ENCODE data around the gene OR2L3. TPM values are rescaled to one million over a fixed set of nuclear protein-coding genes. Genes with fewer than 3 reads are reported as not detected.
"Not testable (repeated sequence)": the region's sequence is repeated elsewhere in the genome, so short reads cannot be mapped to it uniquely, and the experiment has no call there.

OR2L3 gene
- not detected in 2 replicates for total RNA-seq (2014; rRNA removed; shearing (Covaris generic))

GRCh38 chr1:248046536-248046935, at the start of gene OR2L3:
TSS of gene OR2L3 (plus strand) at chr1:248046836. CDS start at chr1:248060682, 13,846 bp downstream.
- no peak for DNase-seq (ENCODE audit: low read depth)

GRCh38 chr1:247998811-247999210, 47.8 kb upstream of the OR2L3 start:
- no peak for DNase-seq (ENCODE audit: low read depth)

- no peak for DNase-seq (ENCODE audit: low read depth)
Observed at GRCh38 chr1:248000169-248000568, 46.5 kb upstream of the OR2L3 start.

- DNase-seq (ENCODE audit: low read depth) = no peak
Observed at GRCh38 chr1:248007778-248008177, 38.9 kb upstream of the OR2L3 start.

- no peak for DNase-seq (ENCODE audit: low read depth)
Observed at GRCh38 chr1:248009681-248010080, 37.0 kb upstream of the OR2L3 start.

- DNase-seq (ENCODE audit: low read depth) = peak; percentile 1
Observed at GRCh38 chr1:248013229-248013710, 33.4 kb upstream of the OR2L3 start, which contains the start of gene OR2L5. TSS of gene OR2L5 (plus strand) at chr1:248013660. CDS start at chr1:248021948, 8,288 bp downstream.

- no peak for DNase-seq (ENCODE audit: low read depth)
Observed at GRCh38 chr1:248015803-248016202, 30.8 kb upstream of the OR2L3 start.

GRCh38 chr1:248029770-248030169, 16.9 kb upstream of the OR2L3 start, which contains the start of gene OR2L2:
TSS of gene OR2L2 (plus strand) at chr1:248030070. CDS start at chr1:248038268, 8,198 bp downstream.
- DNase-seq (ENCODE audit: low read depth) = no peak

GRCh38 chr1:248045209-248045608, 1.4 kb upstream of the OR2L3 start:
- peak; percentile 2 for DNase-seq (ENCODE audit: low read depth)

- no peak for DNase-seq (ENCODE audit: low read depth)
Observed at GRCh38 chr1:248047008-248047407, 372 bp downstream of the OR2L3 start.

- no peak for DNase-seq (ENCODE audit: low read depth)
Observed at GRCh38 chr1:248054671-248055070, 8.0 kb downstream of the OR2L3 start.

- no peak for DNase-seq (ENCODE audit: low read depth)
Observed at GRCh38 chr1:248055261-248055660, 8.6 kb downstream of the OR2L3 start.

GRCh38 chr1:248065071-248065470, 18.4 kb downstream of the OR2L3 start:
- DNase-seq (ENCODE audit: low read depth) = no peak

- no peak for DNase-seq (ENCODE audit: low read depth)
Observed at GRCh38 chr1:248065604-248066003, 19.0 kb downstream of the OR2L3 start.

GRCh38 chr1:248083864-248084263, 37.2 kb downstream of the OR2L3 start:
- not testable (repeated sequence) for DNase-seq (ENCODE audit: low read depth)

GRCh38 chr1:248094884-248095283, 48.2 kb downstream of the OR2L3 start, which contains the start of gene OR2L13:
TSS of gene OR2L13 (plus strand) at chr1:248095184. CDS start at chr1:248099376, 4,192 bp downstream.
- no peak for DNase-seq (ENCODE audit: low read depth)

GRCh38 chr1:248098529-248098928, 51.9 kb downstream of the OR2L3 start:
- DNase-seq (ENCODE audit: low read depth) = no peak

GRCh38 chr1:248102847-248103246, 56.2 kb downstream of the OR2L3 start:
- no peak for DNase-seq (ENCODE audit: low read depth)

GRCh38 chr1:248111157-248111556, 64.5 kb downstream of the OR2L3 start:
- DNase-seq (ENCODE audit: low read depth) = no peak

Other genes with a start within 250 kb of the OR2L3 start
- gene OR14A16, start 222.7 kb upstream of the OR2L3 start, total RNA-seq (2014; rRNA removed; shearing (Covaris generic)) = not detected in 2 replicates
- not detected in 2 replicates for gene OR11L1, start 204.9 kb upstream of the OR2L3 start, total RNA-seq (2014; rRNA removed; shearing (Covaris generic))
- gene TRIM58, start 189.6 kb upstream of the OR2L3 start, total RNA-seq (2014; rRNA removed; shearing (Covaris generic)) = not detected in 2 replicates
- not detected in 2 replicates for gene OR2W3, start 151.2 kb upstream of the OR2L3 start, total RNA-seq (2014; rRNA removed; shearing (Covaris generic))
- not detected in 2 replicates for gene OR2T8, start 126.6 kb upstream of the OR2L3 start, total RNA-seq (2014; rRNA removed; shearing (Covaris generic))
- gene OR2AJ1, start 121.9 kb upstream of the OR2L3 start, total RNA-seq (2014; rRNA removed; shearing (Covaris generic)) = not detected in 2 replicates
- gene OR2L8, start 98.0 kb upstream of the OR2L3 start, total RNA-seq (2014; rRNA removed; shearing (Covaris generic)) = not detected in 2 replicates
- gene OR2AK2, start 81.6 kb upstream of the OR2L3 start, total RNA-seq (2014; rRNA removed; shearing (Covaris generic)) = not detected in 2 replicates
- not detected in 2 replicates for gene OR2L5, start 33.2 kb upstream of the OR2L3 start, total RNA-seq (2014; rRNA removed; shearing (Covaris generic))
- gene OR2L2, start 16.8 kb upstream of the OR2L3 start, total RNA-seq (2014; rRNA removed; shearing (Covaris generic)) = not detected in 2 replicates
- gene OR2L13, start 48.3 kb downstream of the OR2L3 start, total RNA-seq (2014; rRNA removed; shearing (Covaris generic)) = not detected in 2 replicates
- gene OR2M5, start 98.3 kb downstream of the OR2L3 start, total RNA-seq (2014; rRNA removed; shearing (Covaris generic)) = not detected in 2 replicates
- gene OR2M2, start 128.0 kb downstream of the OR2L3 start, total RNA-seq (2014; rRNA removed; shearing (Covaris generic)) = not detected in 2 replicates
- gene OR2M3, start 150.4 kb downstream of the OR2L3 start, total RNA-seq (2014; rRNA removed; shearing (Covaris generic)) = not detected in 2 replicates
- not detected in 2 replicates for gene OR2M4, start 184.6 kb downstream of the OR2L3 start, total RNA-seq (2014; rRNA removed; shearing (Covaris generic))
- not detected in 2 replicates for gene OR2T33, start 231.1 kb downstream of the OR2L3 start, total RNA-seq (2014; rRNA removed; shearing (Covaris generic))